ENCODE results near the gene KDM4B.

KDM4B gene

DNA sequence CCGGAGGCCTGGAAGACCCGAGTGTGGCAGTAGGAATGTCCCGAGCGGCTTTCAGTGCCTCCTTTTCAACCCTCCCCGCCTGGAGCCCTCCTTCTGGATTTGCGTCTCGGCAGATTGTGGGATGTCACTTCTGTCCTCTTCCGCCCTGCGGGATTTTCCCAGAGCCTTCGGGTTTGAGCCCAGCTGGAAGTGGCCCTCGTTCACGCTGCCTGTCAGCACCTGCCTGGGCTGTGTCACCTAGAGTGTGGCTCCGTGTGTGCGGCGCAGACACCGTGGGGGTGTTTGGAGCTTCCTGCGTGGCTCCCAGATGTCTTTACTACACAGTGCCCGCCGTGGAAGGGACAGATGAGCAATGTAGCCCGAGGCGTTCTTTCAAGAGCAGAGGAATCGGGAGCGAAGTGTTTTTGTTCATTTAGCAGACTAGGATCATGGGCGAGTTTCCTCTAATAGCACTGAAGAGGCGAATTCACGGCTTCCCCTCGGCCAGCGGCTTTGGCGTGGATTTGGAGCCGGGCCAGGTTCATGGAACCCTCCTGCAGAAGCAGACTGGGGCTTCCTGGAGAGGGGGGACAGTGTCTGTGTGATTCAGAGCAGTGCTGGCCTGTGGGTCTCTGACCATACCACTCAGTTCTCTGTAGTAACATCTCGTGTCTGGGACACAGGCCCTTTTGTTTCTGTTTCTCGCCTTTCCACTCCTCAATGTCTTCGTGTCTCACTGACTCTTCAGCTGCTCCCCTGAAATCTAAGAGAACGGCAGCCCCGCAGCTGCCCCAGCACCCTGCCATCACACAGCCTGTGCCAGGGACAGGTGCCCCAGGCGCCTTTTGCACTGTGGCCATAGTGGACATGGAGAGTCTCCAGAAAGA lies 68.0 kb downstream of the KDM4B start:
- DNase-seq, result no peak

DNA sequence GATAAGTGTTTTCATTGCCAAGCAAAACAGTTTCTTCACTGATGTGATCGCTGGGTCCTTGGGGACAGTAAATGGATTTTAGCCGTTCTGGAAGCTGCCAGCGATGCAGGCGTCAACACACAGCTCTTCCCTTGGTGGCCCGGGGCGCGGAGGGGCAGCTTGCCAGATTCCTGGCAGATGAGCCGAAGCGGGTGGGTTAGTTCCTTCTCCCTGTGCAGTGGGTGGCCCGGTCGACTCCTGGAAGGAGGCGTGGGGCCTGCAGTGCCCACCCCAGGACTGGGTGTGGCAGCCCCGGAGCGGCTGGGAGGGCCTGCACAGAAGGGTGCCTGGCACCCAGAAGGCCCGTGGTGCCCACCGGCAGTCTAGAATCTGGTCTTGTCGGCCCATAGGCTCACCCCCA lies 69.0 kb downstream of the KDM4B start:
- DNase-seq, result no peak

DNA sequence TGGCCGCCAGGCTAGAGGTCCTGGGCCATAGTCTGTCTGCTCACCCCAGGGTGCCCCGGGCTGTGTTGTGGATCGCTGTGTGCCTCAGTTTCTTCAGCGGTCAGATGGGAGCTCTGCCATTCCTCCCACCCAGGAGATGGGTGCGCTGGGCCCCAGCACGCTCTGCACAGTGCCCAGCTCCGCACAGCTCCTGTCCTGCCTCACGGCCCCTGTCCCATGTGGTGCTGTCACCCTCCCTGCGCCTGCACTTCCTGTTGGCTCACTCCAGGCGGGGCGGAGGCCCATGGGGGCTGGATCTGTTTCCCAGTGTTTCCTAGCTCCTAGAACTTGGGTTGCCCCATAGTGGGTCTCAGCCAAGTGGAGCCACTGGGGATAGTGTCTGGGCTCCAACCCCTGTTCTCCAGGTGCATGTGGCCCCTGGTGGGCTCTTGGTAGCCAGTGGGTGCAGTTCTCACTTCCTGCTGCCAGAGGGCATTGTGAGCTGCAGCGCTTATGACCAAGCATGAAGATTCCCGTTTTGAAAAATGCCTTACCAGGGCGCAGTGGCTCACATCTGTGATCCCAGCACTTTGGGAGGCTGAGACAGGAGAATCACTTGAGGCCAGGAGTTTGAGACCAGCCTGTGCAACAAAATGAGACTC lies 69.8 kb downstream of the KDM4B start:
- DNase-seq, result peak; percentile 35

DNA sequence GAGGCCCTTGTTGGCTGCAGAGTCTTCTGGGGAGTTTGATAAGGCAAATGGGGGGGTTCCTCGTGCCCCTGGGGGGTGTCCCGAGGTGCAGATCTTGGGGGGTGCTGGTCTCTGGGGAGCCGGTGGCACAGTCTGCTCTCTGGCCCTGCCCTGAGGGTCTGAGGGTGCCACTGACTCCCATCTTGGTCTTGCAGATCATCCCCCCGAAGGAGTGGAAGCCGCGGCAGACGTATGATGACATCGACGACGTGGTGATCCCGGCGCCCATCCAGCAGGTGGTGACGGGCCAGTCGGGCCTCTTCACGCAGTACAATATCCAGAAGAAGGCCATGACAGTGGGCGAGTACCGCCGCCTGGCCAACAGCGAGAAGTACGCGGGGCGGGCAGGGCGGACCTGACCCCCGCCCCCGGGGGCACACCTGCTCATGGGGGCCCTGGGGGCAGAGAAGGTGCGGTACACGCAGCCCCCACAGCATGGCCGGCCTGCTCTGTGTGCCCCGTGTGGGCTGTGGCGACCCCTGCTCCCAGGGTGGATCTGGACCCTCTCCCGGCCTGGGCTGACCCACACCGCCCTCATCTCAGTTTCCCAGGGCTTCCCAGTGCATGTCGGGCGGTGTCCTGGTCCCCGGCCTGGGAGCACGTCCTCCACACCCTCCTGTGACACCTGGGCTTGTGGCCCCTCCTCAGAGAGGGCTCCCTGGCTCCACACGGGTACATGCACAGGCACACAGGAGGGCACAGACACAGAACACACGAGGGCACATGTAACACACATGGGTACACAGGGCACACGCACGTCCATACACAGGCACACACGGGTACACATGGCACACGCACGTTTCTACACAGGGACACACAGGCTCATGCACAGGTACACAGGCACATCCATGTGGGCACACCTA lies 71.0 kb downstream of the KDM4B start:
- no peak for DNase-seq

DNA sequence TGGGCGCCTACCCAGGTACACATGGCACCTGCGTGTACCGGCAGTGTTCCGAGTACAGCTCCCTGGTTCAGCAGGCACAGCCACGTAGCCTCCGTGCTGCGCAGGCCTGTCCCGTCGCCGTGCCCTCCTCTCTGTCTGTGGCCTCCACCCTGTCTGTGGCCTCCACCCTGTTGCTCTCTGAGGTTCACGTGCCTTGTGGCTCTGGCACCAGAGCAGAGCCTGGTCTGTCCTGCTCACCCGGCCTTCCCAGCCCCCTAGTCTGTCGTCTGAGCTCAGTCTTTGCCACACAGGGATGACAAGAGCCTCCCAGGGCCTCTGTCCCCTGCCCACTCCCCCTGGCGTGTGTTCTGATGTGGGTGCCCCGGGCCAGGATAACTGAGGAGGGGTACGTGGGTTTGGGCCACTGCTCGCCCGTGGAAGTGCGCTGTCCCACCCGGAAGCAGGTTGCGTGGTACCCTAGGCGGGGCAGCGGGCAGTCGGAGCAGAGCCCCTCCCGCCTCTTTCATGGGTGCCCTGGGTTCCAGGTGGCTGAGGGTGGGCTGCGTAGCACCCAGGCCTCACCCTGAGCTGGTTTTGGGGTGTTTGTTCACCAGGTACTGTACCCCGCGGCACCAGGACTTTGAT lies 71.7 kb downstream of the KDM4B start:
- DNase-seq, result no peak

DNA sequence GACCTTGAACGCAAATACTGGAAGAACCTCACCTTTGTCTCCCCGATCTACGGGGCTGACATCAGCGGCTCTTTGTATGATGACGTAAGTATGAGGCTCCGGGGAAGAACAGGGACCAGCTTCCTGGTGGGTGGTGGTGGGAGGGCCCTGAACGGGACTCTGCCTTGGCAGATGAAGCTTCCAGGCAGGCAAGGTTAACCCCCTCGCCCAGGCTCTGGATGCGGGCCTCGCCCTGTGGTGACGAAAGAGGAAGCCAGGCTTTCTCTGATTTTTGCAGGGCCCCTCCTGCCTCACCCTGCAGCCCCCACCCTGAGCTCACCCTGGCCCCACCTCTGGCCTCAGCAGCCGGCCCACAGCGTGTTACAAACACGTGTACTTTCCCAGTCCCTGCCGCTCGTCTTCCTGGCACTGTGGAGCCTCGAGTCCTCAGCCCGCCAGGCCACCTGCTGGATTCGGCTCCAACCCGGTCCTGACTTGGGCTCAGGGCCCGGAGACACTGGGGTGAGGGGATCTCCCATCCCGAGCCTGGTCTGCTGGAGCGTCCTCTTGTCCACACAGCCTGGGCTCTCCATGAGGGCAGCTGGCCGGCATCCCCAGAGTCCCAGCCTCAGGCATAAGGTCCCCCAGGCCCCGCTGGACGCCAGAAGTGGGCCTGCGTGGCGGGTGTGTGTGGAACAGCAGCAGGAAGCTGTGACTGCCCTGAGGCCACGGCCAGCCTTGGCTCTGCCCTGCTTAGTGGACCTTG lies 72.4 kb downstream of the KDM4B start:
- no peak for DNase-seq

DNA sequence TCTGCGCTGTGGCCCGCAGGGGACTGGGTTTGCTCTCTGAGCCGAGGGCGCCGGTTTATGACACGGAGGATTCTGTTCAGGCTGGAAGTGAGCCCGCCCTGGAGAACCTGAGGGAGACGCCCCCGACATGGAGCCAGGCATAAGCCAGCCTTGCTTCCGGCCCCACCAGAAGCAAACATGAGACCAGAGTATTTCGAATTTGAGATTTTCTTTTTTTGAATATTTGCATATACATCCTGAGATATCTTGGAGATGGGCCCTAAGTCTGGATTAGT lies 72.9 kb downstream of the KDM4B start:
- no peak for DNase-seq

DNA sequence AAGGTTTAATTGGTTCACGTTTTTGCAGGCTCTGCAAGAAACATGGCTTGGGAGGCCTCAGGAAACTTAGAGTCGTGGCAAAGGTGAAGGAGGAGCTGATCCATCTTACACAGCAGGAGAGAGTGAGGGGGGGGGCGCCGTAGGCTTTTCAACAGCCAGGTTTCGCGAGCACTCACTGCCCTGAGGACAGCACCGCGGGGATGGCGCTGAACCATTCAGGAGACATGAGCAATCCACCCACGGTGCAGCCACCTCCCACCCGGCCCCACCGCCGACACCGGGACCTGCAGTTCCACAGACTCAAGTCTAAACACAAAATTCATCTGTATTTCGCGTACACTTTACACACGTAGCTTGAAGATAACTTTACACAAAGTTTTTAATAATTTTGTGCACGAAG lies 73.6 kb downstream of the KDM4B start:
- no peak for DNase-seq

DNA sequence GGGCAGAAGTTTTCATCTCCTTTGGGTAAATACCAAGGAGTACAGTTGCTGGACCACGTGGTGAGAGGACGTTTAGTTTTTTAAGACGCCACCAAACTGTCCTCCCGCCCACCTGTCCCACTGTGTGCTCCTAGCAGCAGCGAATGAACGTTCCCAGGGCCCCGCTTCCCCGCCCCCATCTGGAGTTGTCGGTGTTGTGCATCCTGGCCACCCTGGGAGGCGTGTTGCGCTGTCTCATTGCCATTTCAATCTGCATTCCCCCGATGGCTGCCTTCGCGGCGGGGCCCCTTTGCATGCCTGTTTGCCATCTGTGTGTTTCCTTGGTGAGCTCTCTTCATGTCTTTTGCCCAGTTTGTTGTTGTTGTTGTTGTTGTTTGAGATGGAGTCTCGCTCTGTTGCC lies 76.1 kb downstream of the KDM4B start:
- DNase-seq, result no peak

DNA sequence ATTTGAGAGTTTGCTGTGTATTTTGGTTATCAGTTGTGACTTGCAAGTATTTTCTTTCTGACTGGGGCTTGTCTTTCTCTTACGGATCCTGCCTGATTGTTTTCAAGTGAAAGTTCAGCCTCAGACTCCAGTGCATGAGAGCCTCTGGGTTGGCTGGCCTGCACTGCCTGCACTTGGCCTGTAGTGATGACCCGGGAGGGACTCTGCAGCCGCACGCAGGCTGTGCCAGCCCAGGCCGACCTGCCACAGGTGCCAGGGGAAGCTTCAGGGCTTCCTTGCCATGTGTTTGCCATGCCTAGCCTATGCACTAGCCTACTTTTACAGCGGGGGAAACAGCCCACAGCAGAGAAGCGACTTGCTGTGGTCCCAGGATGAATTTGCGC lies 77.0 kb downstream of the KDM4B start:
- no peak for DNase-seq

DNA sequence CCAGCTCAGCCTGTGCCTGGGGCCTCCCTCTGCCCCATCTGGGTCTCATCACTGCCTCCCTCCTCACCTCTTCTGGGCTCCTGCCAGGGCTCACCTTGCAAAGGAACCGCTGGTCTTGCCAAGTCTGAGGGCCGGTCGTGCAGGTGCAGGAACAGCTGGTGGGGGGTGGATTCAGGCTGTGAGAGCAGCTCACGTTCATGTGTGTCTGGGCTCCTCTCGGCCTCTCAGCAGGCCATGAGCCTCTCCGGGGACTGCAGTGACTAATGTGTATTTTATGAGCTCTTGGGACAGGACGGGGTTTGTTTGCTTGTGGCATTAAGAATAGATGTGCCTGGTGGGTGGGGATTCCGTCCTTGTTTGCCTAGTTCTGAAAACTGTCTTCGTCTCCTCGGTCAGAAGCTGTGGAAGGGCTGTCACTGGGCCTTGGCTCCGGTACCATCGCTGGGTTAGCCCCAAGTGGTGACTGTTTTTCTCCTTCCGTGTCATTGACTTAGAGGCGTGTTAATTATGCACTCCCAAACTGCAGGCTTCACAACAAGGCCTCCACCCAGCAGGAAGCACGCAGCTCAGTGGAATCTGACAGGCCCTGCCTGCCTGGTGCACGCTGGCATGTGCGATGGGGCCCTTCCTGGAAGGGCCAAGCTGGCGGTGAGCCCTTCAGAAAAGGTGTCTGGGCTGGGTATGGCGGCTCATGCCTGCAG lies 77.6 kb downstream of the KDM4B start:
- DNase-seq, result no peak

DNA sequence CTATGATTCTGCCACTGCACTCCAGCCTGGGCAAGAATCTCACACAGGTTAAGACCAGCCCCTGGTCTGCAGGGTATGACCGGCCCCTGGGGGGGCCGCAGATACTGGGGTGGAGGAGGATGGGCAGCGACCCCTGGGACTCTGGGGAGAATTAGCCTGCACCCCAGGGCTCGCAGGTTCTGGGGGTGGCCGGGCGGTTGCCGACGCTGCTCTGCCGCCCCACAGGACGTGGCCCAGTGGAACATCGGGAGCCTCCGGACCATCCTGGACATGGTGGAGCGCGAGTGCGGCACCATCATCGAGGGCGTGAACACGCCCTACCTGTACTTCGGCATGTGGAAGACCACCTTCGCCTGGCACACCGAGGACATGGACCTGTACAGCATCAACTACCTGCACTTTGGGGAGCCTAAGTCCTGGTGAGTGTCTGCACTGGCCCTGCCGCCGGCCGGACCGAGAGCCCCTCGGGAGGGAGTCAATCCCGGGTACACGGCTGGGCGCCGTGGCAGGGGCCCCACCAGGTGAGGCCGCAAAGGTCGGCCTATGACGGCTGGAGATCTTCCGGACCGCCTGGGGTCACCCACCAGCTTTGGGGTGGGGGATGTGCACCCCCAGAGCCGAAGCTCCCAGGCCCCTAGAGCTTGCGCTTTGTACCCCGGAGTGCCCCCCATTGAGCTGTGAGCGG lies 78.5 kb downstream of the KDM4B start:
- no peak for DNase-seq

DNA sequence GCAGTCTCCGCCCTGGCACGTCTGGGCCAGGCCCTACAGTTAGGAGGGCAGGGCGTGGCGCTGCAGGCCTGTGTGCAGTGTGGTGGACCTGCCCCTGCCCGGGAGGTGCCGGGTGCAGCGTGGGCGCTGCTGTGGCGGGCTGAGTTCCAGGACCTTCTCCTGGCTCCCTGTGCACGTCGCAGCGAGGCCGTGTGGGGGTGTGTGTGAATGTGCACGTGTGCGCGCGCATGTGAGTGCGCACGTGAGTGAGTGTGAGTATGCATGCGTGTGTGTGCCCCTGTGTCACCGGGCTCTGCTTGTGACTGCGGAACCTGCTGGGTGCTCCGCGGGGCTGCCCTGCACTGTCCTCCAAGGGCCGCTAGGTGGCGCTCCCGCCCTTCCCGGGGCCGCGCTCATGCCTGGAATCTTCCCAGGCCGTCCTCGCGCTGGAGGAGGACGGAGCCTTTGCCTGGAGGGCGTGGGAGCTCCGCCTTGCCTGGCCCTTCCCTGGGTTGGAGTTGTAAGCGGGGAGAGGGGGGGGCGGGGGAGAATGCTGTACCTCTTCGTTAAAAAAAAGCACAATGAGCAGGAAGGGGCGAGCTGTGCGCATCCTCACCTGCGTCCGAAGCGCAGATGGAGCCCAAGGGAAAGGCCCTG lies 79.3 kb downstream of the KDM4B start:
- DNase-seq, result peak; percentile 77

DNA sequence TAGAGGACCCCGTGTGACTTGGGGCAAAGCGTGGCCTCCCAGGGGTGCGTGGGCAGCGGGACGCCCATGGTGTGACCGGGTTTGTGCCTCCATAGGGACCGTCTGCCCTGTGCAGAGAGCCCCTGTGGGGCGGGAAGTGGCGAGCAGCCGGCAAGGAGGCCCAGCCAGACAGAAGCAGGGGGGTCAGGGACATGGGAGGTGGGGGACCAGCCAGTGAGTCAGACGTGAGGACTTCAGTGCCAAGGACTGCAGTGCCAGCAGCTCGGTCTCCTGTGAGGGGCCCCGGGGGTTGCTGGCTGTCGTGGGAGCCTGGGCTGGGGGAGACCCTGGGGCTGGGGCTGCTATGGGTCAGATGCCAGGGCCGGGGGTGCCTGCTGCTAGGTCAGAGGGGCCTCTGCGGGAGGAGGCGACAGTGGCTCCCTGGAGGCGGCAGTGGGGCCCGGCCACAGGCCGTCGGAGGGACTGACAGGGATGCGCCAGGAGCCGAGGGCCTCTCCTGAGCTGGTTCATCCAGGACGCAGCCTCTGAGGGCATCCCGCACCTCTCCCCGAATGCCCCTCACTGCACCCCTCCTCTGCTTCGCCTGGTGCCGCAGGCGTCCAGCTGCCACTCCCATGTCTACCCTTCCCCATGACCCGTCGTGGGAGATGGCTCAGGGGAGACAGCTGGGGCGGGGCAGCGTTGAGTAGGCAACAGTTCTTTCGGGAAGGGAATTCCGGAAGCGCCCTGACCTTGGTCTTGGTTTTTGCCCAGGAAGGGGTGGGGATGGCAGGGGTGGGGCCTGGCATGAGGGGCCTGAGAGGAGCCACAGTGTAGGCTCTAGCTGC lies 80.0 kb downstream of the KDM4B start:
- no peak for DNase-seq

DNA sequence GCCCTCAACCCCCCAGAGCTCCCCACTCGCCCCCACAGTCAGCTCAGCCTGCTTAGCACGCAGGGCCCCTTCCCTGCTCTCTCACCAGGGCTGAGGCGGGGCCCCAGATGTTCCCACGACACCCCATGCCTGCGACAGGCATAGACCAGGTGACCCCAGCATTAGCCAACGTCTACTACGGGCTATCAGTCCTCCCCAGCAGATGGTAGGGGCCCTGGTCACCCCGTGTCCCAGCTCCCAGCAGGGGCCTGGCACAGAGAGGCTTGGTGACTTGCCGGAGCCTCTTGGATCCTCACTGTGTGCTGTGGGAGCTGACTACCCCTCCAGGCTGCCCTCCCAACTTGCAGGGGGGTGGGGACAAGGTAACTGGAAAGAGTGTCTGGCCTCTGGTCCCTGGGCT lies 80.6 kb downstream of the KDM4B start:
- DNase-seq, result no peak

DNA sequence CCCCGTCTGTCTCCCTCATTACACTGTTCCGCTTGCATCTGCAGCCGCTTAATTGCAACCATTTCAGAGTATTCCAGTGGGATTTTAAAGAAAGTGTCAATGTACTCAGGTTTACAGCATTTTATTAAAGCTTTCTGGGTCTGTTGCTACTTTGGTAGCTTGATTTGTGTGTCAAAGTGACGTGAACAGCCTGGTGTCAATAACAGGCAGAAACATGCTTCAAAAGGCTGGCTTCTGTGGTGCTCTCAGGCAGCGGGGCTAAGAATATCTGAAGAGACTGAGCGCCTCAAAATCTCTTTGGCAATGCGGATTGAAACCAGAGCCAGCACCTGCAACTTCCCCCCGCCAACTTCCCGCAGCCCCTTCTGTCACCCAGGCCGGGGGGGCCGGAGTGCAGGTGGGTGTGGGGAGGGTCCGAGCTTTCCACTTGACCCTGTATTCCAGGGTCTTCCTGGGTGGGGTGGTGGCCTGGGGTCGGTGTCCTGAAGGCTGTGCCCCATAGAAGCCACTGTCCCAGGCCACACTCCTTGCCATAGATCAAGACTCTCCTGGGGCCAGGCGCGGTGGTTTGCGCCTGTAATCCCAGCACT lies 81.2 kb downstream of the KDM4B start:
- no peak for DNase-seq

DNA sequence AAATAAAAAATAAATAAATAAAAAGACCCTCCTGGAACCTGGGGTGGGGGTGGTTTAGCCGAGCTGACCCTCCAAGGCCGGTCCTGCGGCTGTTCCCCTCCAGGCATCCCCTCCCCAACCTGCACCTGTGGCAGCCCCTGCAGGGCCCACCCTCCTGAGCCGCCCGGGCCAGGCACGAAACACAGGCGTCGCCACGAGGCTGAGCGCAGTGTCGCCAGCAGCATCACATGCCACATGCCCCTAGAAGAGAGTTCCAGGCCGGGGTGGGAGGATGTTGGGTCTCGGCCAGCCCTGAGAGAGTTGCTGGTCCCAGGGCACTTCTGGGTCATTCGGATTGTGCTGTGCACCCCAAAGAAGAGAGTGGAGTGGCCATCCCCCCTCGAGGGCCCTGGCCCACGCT lies 82.0 kb downstream of the KDM4B start:
- DNase-seq, result no peak

DNA sequence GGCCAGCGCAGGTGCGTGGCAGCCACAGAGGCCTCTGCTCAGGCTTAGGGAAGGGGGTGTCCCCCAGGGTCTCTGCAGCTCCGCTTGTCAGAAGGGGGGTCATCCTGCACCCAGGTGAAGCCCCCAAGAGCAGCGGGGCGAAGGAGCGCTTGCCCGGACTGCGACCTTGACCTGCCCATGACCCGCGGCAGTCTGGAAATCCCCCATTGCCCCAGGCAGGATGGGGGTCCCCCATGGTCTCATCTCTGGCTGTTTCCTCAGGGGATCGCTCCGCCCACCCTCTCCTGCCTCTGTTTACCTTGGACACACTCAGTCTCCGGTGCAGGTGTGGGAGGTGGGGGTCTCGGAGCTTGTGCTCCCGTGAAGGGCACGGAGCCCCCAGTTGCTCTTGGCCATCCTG lies 82.7 kb downstream of the KDM4B start:
- DNase-seq, result no peak

DNA sequence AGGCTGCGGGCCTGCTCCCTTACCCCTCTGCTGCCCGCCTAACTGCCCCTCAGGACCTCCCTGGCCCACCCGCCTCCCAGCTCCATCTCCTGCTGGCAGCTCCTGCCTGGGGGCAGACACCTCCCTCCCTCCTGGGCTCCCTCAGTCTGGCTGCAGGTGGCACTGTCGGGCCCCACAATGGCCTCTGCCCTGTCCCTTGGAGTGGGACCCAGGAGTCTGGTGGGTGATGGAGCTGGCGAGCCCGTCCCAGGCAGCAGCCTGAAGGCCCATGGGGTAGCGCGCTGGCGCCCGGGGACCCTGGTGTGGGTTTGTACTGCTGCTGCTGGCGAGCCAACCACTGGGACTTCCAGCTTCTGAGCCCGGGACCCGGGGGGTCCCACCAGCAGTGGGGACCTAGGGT lies 83.6 kb downstream of the KDM4B start:
- no peak for DNase-seq

Data from OCI-M1 (cell line).